ENCODE measurements around the gene TRABD. TPM values are rescaled to one million over a fixed set of nuclear protein-coding genes. Genes with fewer than 3 reads are reported as not detected.

Gene TRABD
- 36.7 and 50.6 TPM in 2 replicates for polyA plus RNA-seq (2012; rRNA removed)
- polyA plus RNA-seq (2012; cell fraction: cytosol; rRNA removed) = 16.1 and 28.8 TPM in 2 replicates
- 246 and 320 TPM in 2 replicates for polyA plus RNA-seq (2012; cell fraction: nucleus; rRNA removed)

GRCh38 chr22:50185375-50186087 is at the start of gene TRABD:
TSS of gene TRABD (plus strand) at chr22:50185913. CDS start at chr22:50193061, 7,148 bp downstream.
- Histone ChIP-seq H3K79me2 (ENCODE audit: insufficient read depth) (peaks cover 43% of the 10 kb centered on the region), H3K27ac (ENCODE audit: low read depth in 2 of 2, low read length in 1 of 2) (peak within 1 kb of the TSS in 1 of 2 experiments; percentile 69; a peak in 1 of 4 replicates), H3F3A (replicated peaks; ENCODE audit: insufficient read depth) (no peaks in the 10 kb centered on the region), H3K27me3 (ENCODE audit: insufficient read depth) (no peaks in the 10 kb centered on the region), H3K4me3 (ENCODE audit: low read depth in 2 of 2, low read length in 1 of 2) (peak within 1 kb of the TSS; percentile 68 to 73), H4K20me1 (ENCODE audit: insufficient read depth) (0 out of 2 replicates have a peak, but pooled peaks cover 14% of the 10 kb centered on the region), H3K9me3 (no peaks in the 10 kb centered on the region), H3K4me2 (peak within 1 kb of the TSS; percentile 93), H3K36me3 (replicated peaks in 1 of 2; ENCODE audit: control insufficient read depth in 1 of 2, insufficient read depth in 2 of 2, low read length in 1 of 2) (peaks cover 0 to 5% of the 10 kb centered on the region in 2 experiments), H3K9ac (peak within 1 kb of the TSS; percentile 71), H3K4me1 (ENCODE audit: control insufficient read depth in 1 of 2, insufficient read depth in 2 of 2, low read depth in 1 of 2, low read length in 1 of 2) (peaks cover 4 to 45% of the 10 kb centered on the region in 2 experiments; a peak in 2 of 4 replicates), H3K9me2 (no peaks in the 10 kb centered on the region), H2AFZ (ENCODE audit: low read depth) (peak within 1 kb of the TSS; percentile 72; the same call in 1 of the 2 replicates)
- ChIA-PET CTCF (interaction anchor here (1.0 kb wide), 1 partner anchor 36 kb away, joined by 3 read pairs; no protein-coding TSS in a partner anchor), POLR2A (no interaction called here)
- no peak for TF ChIP-seq SMC3 (IDR thresholded peaks at IDR 0.05; ENCODE audit: low read depth, low read length)
- TF ChIP-seq, protein P1, sequence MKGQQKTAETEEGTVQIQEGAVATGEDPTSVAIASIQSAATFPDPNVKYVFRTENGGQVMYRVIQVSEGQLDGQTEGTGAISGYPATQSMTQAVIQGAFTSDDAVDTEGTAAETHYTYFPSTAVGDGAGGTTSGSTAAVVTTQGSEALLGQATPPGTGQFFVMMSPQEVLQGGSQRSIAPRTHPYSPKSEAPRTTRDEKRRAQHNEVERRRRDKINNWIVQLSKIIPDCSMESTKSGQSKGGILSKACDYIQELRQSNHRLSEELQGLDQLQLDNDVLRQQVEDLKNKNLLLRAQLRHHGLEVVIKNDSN (IDR thresholded peaks at IDR 0.05; ENCODE audit: borderline replicate concordance, low read depth) = no peak
- no peak for TF ChIP-seq FOSL2 (IDR thresholded peaks at IDR 0.05; ENCODE audit: borderline replicate concordance, low read depth)
- TF ChIP-seq FOXJ3 (CRISPR knock-in tag; IDR thresholded peaks at IDR 0.05) = no peak
- no peak for TF ChIP-seq RAD21 (IDR thresholded peaks at IDR 0.05; ENCODE audit: low read length)
- 0 out of 2 replicates have a peak, but pooled peaks have one; percentile 16 for TF ChIP-seq RCOR1 (IDR thresholded peaks at IDR 0.05; ENCODE audit: low read length)
- TF ChIP-seq NRF1 (IDR thresholded peaks at IDR 0.05; ENCODE audit: low read depth, low read length) = peak; percentile 40; the same call in 1 of the 2 replicates
- TF ChIP-seq NFIC (IDR thresholded peaks at IDR 0.05; ENCODE audit: borderline replicate concordance) = no peak
- no peak for TF ChIP-seq PBX3 (IDR thresholded peaks at IDR 0.05)
- TF ChIP-seq RXRA (IDR thresholded peaks at IDR 0.05; ENCODE audit: borderline replicate concordance, low read depth) = no peak
- TF ChIP-seq RFX5 (IDR thresholded peaks at IDR 0.05; ENCODE audit: low read length) = no peak
- no peak for TF ChIP-seq EP300 (IDR thresholded peaks at IDR 0.05; ENCODE audit: borderline replicate concordance in 1 of 2, low read depth in 1 of 2, low read length in 1 of 2)
- no peak for TF ChIP-seq FOXM1 (IDR thresholded peaks at IDR 0.05; ENCODE audit: low read depth)
- TF ChIP-seq JUND (IDR thresholded peaks at IDR 0.05) = no peak
- no peak for TF ChIP-seq SIN3A (IDR thresholded peaks at IDR 0.05; ENCODE audit: borderline replicate concordance, low read depth, low read length)
- TF ChIP-seq IRF3 (IDR thresholded peaks at IDR 0.05; ENCODE audit: low read depth, low read length) = no peak
- TF ChIP-seq MEF2A (IDR thresholded peaks at IDR 0.05; ENCODE audit: borderline replicate concordance, low read depth) = no peak
- 40% methylated on average over 27 of the region's 90 CpGs for WGBS (ENCODE audit: low lambda C conversion rate)
- DNase-seq = peak; percentile 99

All from SK-N-SH (cell line).